Measurements from ENCODE around the gene MYO16. TPM values are rescaled to one million over a fixed set of nuclear protein-coding genes. Genes with fewer than 3 reads are reported as not detected.

The MYO16 gene
- total RNA-seq, 6 experiments from 2014 or later = not detected

GRCh38 chr13:109033090-109033489 is 403.7 kb downstream of the MYO16 start:
- Mint-ChIP-seq H3K4me1 (ENCODE audit: low read depth) (no peaks in the 10 kb centered on the region), H3K4me3 (no peak overlapping the region), H3K36me3 (ENCODE audit: low read depth) (no peaks in the 10 kb centered on the region), H3K27me3 (ENCODE audit: insufficient read depth) (peaks cover 7% of the 10 kb centered on the region), H3K27ac (no peak overlapping the region), H3K9me3 (no peaks in the 10 kb centered on the region)
- no peak for DNase-seq
- no peak for TF ChIP-seq CTCF (IDR thresholded peaks at IDR 0.05)

- no peak for DNase-seq
- TF ChIP-seq CTCF (IDR thresholded peaks at IDR 0.05) = no peak
Observed at GRCh38 chr13:109036078-109036780, 406.8 kb downstream of the MYO16 start.

GRCh38 chr13:109043636-109044035 is 414.2 kb downstream of the MYO16 start:
- Mint-ChIP-seq H3K36me3 (ENCODE audit: low read depth) (no peaks in the 10 kb centered on the region), H3K4me3 (no peak overlapping the region), H3K9me3 (no peaks in the 10 kb centered on the region), H3K27ac (no peak overlapping the region), H3K4me1 (ENCODE audit: low read depth) (no peaks in the 10 kb centered on the region), H3K27me3 (ENCODE audit: insufficient read depth) (no peaks in the 10 kb centered on the region)
- TF ChIP-seq CTCF (IDR thresholded peaks at IDR 0.05) = no peak
- DNase-seq = no peak

More at GRCh38 chr13:109036078-109036780, 406.8 kb downstream of the MYO16 start:
- Mint-ChIP-seq H3K9me3 (no peaks in the 10 kb centered on the region), H3K4me1 (ENCODE audit: low read depth) (no peaks in the 10 kb centered on the region), H3K4me3 (no peak overlapping the region), H3K27me3 (ENCODE audit: insufficient read depth) (peaks cover 9% of the 10 kb centered on the region), H3K27ac (no peak overlapping the region), H3K36me3 (ENCODE audit: low read depth) (no peaks in the 10 kb centered on the region)

- DNase-seq = no peak
- Mint-ChIP-seq H3K4me1 (ENCODE audit: low read depth) (no peaks in the 10 kb centered on the region), H3K27ac (no peak overlapping the region), H3K9me3 (no peaks in the 10 kb centered on the region), H3K36me3 (ENCODE audit: low read depth) (no peaks in the 10 kb centered on the region), H3K27me3 (ENCODE audit: insufficient read depth) (no peaks in the 10 kb centered on the region), H3K4me3 (no peak overlapping the region)
- TF ChIP-seq CTCF (IDR thresholded peaks at IDR 0.05) = no peak
Observed at GRCh38 chr13:109055850-109056249, 426.4 kb downstream of the MYO16 start.

- Mint-ChIP-seq H3K9me3 (no peaks in the 10 kb centered on the region), H3K27me3 (ENCODE audit: insufficient read depth) (no peaks in the 10 kb centered on the region), H3K36me3 (ENCODE audit: low read depth) (no peaks in the 10 kb centered on the region), H3K4me1 (ENCODE audit: low read depth) (no peaks in the 10 kb centered on the region), H3K27ac (no peak overlapping the region), H3K4me3 (no peak overlapping the region)
- no peak for DNase-seq
- TF ChIP-seq CTCF (IDR thresholded peaks at IDR 0.05) = no peak
Observed at GRCh38 chr13:109058087-109058486, 428.7 kb downstream of the MYO16 start.

Measured in HFFc6 (cell line).